Measurements from ENCODE around the gene SKI.
"Not testable (repeated sequence)": the region's sequence is repeated elsewhere in the genome, so short reads cannot be mapped to it uniquely, and the experiment has no call there.

The SKI gene

GRCh38 chr1:2239013-2239370 is 10.9 kb downstream of the SKI start:
- no peak overlapping the region for H3K4me3 ChIP-seq (ENCODE audit: low read depth, low read length)
- TF ChIP-seq MAX (IDR thresholded peaks at IDR 0.05; ENCODE audit: low read depth, low read length) (no peak), POLR2A (IDR thresholded peaks at IDR 0.05; ENCODE audit: extremely low read depth, insufficient read length) (no peak), CTCF (IDR thresholded peaks at IDR 0.05; ENCODE audit: low read depth, low read length) (no peak), MYC (IDR thresholded peaks at IDR 0.05; ENCODE audit: low read depth, low read length) (no peak)
- no peak for DNase-seq (ENCODE audit: low read depth)

- TF ChIP-seq MAX (IDR thresholded peaks at IDR 0.05; ENCODE audit: low read depth, low read length) (no peak), CTCF (IDR thresholded peaks at IDR 0.05; ENCODE audit: low read depth, low read length) (no peak), MYC (IDR thresholded peaks at IDR 0.05; ENCODE audit: low read depth, low read length) (no peak), POLR2A (IDR thresholded peaks at IDR 0.05; ENCODE audit: extremely low read depth, insufficient read length) (no peak)
- H3K4me3 ChIP-seq (ENCODE audit: low read depth, low read length) = no peak overlapping the region
- DNase-seq (ENCODE audit: low read depth) = no peak
Observed at GRCh38 chr1:2239384-2239985, 11.4 kb downstream of the SKI start.

GRCh38 chr1:2240270-2241156 is 12.4 kb downstream of the SKI start:
- TF ChIP-seq MAX (IDR thresholded peaks at IDR 0.05; ENCODE audit: low read depth, low read length) (no peak), MYC (IDR thresholded peaks at IDR 0.05; ENCODE audit: low read depth, low read length) (no peak)
- H3K4me3 ChIP-seq (ENCODE audit: low read depth, low read length) = no peak overlapping the region
- DNase-seq (ENCODE audit: low read depth) = peak; percentile 47

GRCh38 chr1:2241820-2242219 is 13.7 kb downstream of the SKI start:
- DNase-seq (ENCODE audit: low read depth) = no peak
- H3K4me3 ChIP-seq (ENCODE audit: low read depth, low read length) = no peak overlapping the region
- TF ChIP-seq MAX (IDR thresholded peaks at IDR 0.05; ENCODE audit: low read depth, low read length) (no peak), MYC (IDR thresholded peaks at IDR 0.05; ENCODE audit: low read depth, low read length) (no peak), CTCF (IDR thresholded peaks at IDR 0.05; ENCODE audit: low read depth, low read length) (no peak), POLR2A (IDR thresholded peaks at IDR 0.05; ENCODE audit: extremely low read depth, insufficient read length) (no peak)

GRCh38 chr1:2242814-2243725 is 15.0 kb downstream of the SKI start:
- no peak for DNase-seq (ENCODE audit: low read depth)
- no peak overlapping the region for H3K4me3 ChIP-seq (ENCODE audit: low read depth, low read length)
- TF ChIP-seq POLR2A (IDR thresholded peaks at IDR 0.05; ENCODE audit: extremely low read depth, insufficient read length) (no peak), CTCF (IDR thresholded peaks at IDR 0.05; ENCODE audit: low read depth, low read length) (no peak), MYC (IDR thresholded peaks at IDR 0.05; ENCODE audit: low read depth, low read length) (no peak), MAX (IDR thresholded peaks at IDR 0.05; ENCODE audit: low read depth, low read length) (no peak)

- DNase-seq (ENCODE audit: low read depth); H3K4me3 ChIP-seq (ENCODE audit: low read depth, low read length): not testable (repeated sequence)
Observed at GRCh38 chr1:2247045-2247394, 18.9 kb downstream of the SKI start.
